ENCODE data around the gene C11orf42. TPM values are rescaled to one million over a fixed set of nuclear protein-coding genes. Genes with fewer than 3 reads are reported as not detected.
A peak's percentile ranks its signal among the peaks of the same experiment; 100 is the strongest.

Gene C11orf42
- polyA plus RNA-seq (2013, experiment 1 of 2; ENCODE audit: insufficient read length): not detected
- polyA plus RNA-seq (2013, experiment 2 of 2; ENCODE audit: insufficient read length): not detected

GRCh38 chr11:6205366-6205765 lies at the start of gene C11orf42:
Gene C11orf42 (plus strand): TSS chr11:6205557. CDS start chr11:6205616, 59 bp downstream.
- no peak for DNase-seq

GRCh38 chr11:6156628-6157359 lies 48.6 kb upstream of the C11orf42 start:
- DNase-seq: no peak

- DNase-seq: no peak
Measured at GRCh38 chr11:6170226-6170625, 35.1 kb upstream of the C11orf42 start, which contains the start of gene OR52B2. Gene OR52B2 (minus strand): TSS chr11:6170326. CDS start chr11:6170326, 0 bp downstream.

GRCh38 chr11:6175440-6175839 lies 29.9 kb upstream of the C11orf42 start:
- DNase-seq: no peak

GRCh38 chr11:6191742-6192141 lies 13.6 kb upstream of the C11orf42 start:
- no peak for DNase-seq

- DNase-seq: no peak
Measured at GRCh38 chr11:6194065-6194581, 11.2 kb upstream of the C11orf42 start.

- no peak for DNase-seq
Measured at GRCh38 chr11:6196396-6196795, 9.0 kb upstream of the C11orf42 start.

- peak; percentile 30 for DNase-seq
Measured at GRCh38 chr11:6197466-6198200, 7.7 kb upstream of the C11orf42 start.

GRCh38 chr11:6199174-6199810 lies 6.1 kb upstream of the C11orf42 start, which contains the start of gene OR52W1:
Gene OR52W1 (plus strand): TSS chr11:6199224. CDS start chr11:6199224, 0 bp downstream.
- no peak for DNase-seq

GRCh38 chr11:6200975-6201374 lies 4.4 kb upstream of the C11orf42 start:
- peak; percentile 6 for DNase-seq

- peak; percentile 49 for DNase-seq
Measured at GRCh38 chr11:6201481-6201880, 3.9 kb upstream of the C11orf42 start.

- DNase-seq: peak; percentile 56
Measured at GRCh38 chr11:6202041-6202440, 3.3 kb upstream of the C11orf42 start.

- no peak for DNase-seq
Measured at GRCh38 chr11:6203327-6203726, 2.0 kb upstream of the C11orf42 start.

- DNase-seq: peak; percentile 20
Measured at GRCh38 chr11:6204706-6205105, 651 bp upstream of the C11orf42 start.

- no peak for DNase-seq
Measured at GRCh38 chr11:6206456-6207180, 1.3 kb downstream of the C11orf42 start.

GRCh38 chr11:6209801-6210200 lies 4.4 kb downstream of the C11orf42 start:
- DNase-seq: no peak

GRCh38 chr11:6210274-6210955 lies 5.1 kb downstream of the C11orf42 start:
- peak; percentile 68 for DNase-seq

- no peak for DNase-seq
Measured at GRCh38 chr11:6214530-6214929, 9.2 kb downstream of the C11orf42 start.

- DNase-seq: no peak
Measured at GRCh38 chr11:6216501-6216900, 11.1 kb downstream of the C11orf42 start.

- DNase-seq: no peak
Measured at GRCh38 chr11:6217722-6218121, 12.4 kb downstream of the C11orf42 start.

GRCh38 chr11:6219359-6219758 lies 14.0 kb downstream of the C11orf42 start:
- DNase-seq: peak; percentile 82

All from fibroblast of skin of abdomen (primary cell).